Glomerular endothelial cell (primary cell): Measurements from ENCODE around the gene MAD2L2. TPM values are rescaled to one million over a fixed set of nuclear protein-coding genes. Genes with fewer than 3 reads are reported as not detected.

Experiments
- DNase-seq: peaks from one replicate; pipeline ENCODE4 v3.0.0-alpha.2; 2011; ENCODE audit warnings: low read depth, low spot score; ENCODE audit errors: extremely low read depth
- total RNA-seq: library from RNA; depleted of rRNA; stranded (reverse); fragments of >200 nt; gene quantifications from 2 replicates; pipeline ENCODE4 v1.2.3, GENCODE V29; 2015

MAD2L2 gene
- total RNA-seq, 1 donor from 2014 or later, result 35.1 TPM

- no peak for DNase-seq
Measured at GRCh38 chr1:11705596-11705995, 24.6 kb upstream of the MAD2L2 start.

- DNase-seq, result no peak
Measured at GRCh38 chr1:11704691-11705475, 23.9 kb upstream of the MAD2L2 start.

GRCh38 chr1:11704194-11704529 is 23.2 kb upstream of the MAD2L2 start:
- DNase-seq, result no peak

GRCh38 chr1:11703357-11704193 is 22.6 kb upstream of the MAD2L2 start:
- DNase-seq, result no peak

- no peak for DNase-seq
Measured at GRCh38 chr1:11701981-11702803, 21.2 kb upstream of the MAD2L2 start.

- DNase-seq, result no peak
Measured at GRCh38 chr1:11701551-11701961, 20.6 kb upstream of the MAD2L2 start.

- DNase-seq, result no peak
Measured at GRCh38 chr1:11700601-11701467, 19.9 kb upstream of the MAD2L2 start.

GRCh38 chr1:11697893-11698210 is 16.9 kb upstream of the MAD2L2 start:
- no peak for DNase-seq

GRCh38 chr1:11697188-11697892 is 16.4 kb upstream of the MAD2L2 start:
- DNase-seq, result no peak

- no peak for DNase-seq
Measured at GRCh38 chr1:11695861-11696260, 14.9 kb upstream of the MAD2L2 start.

- DNase-seq, result no peak
Measured at GRCh38 chr1:11693917-11694316, 13.0 kb upstream of the MAD2L2 start.

GRCh38 chr1:11693024-11693590 is 12.2 kb upstream of the MAD2L2 start:
- peak; percentile 52 for DNase-seq

- no peak for DNase-seq
Measured at GRCh38 chr1:11691928-11692711, 11.2 kb upstream of the MAD2L2 start.

- no peak for DNase-seq
Measured at GRCh38 chr1:11691302-11691914, 10.5 kb upstream of the MAD2L2 start, which contains the start of gene DRAXIN. Gene DRAXIN, plus strand, starts transcription at chr1:11691710. Its CDS starts 14,549 bp downstream, at chr1:11706259.

- DNase-seq, result no peak
Measured at GRCh38 chr1:11690397-11691301, 9.7 kb upstream of the MAD2L2 start.

- no peak for DNase-seq
Measured at GRCh38 chr1:11688506-11688905, 7.6 kb upstream of the MAD2L2 start.

GRCh38 chr1:11685210-11685752 is 4.3 kb upstream of the MAD2L2 start:
- no peak for DNase-seq
